Fibroblast of pulmonary artery (primary cell): Measurements from ENCODE around the gene ATG4D.
"Not testable (repeated sequence)": the region's sequence is repeated elsewhere in the genome, so short reads cannot be mapped to it uniquely, and the experiment has no call there.

Experiments
- DNase-seq: peaks from one replicate; pipeline ENCODE4 v3.0.0-alpha.2; 2010; ENCODE audit warnings: low read depth
- H3K4me3 ChIP-seq: replicated peaks from 2 replicates; pipeline ENCODE4 v1.5.1; 2011; ENCODE audit warnings: low read depth, mild to moderate bottlenecking, control low read depth, low read length, moderate library complexity
- CTCF ChIP-seq: IDR thresholded peaks from 2 replicates; pipeline ENCODE4 v1.5.1; 2011; ENCODE audit warnings: mild to moderate bottlenecking, control low read depth, low read length, inconsistent platforms; ENCODE audit errors: missing control alignments

The ATG4D gene

GRCh38 chr19:10533646-10534386 lies 9.9 kb upstream of the ATG4D start:
- no peak overlapping the region for H3K4me3 ChIP-seq
- no peak for TF ChIP-seq CTCF
- peak; percentile 87 for DNase-seq

- H3K4me3 ChIP-seq: no peak overlapping the region
- no peak for DNase-seq
- no peak for TF ChIP-seq CTCF
Measured at GRCh38 chr19:10535613-10536012, 8.1 kb upstream of the ATG4D start.

GRCh38 chr19:10537668-10538067 lies 6.0 kb upstream of the ATG4D start:
- DNase-seq: no peak
- no peak for TF ChIP-seq CTCF
- H3K4me3 ChIP-seq: no peak overlapping the region

- DNase-seq: no peak
- no peak overlapping the region for H3K4me3 ChIP-seq
- no peak for TF ChIP-seq CTCF
Measured at GRCh38 chr19:10538204-10538983, 5.3 kb upstream of the ATG4D start.

- H3K4me3 ChIP-seq, DNase-seq: not testable (repeated sequence)
Measured at GRCh38 chr19:10539016-10539415, 4.7 kb upstream of the ATG4D start.

- TF ChIP-seq CTCF: no peak
- no peak for DNase-seq
- no peak overlapping the region for H3K4me3 ChIP-seq
Measured at GRCh38 chr19:10543059-10543419, 665 bp upstream of the ATG4D start.

GRCh38 chr19:10544242-10544752 lies 593 bp downstream of the ATG4D start:
- no peak for TF ChIP-seq CTCF
- DNase-seq: no peak
- H3K4me3 ChIP-seq: peak overlapping the region; percentile 67
